ENCODE measurements around the gene C1orf21.

C1orf21 gene

DNA sequence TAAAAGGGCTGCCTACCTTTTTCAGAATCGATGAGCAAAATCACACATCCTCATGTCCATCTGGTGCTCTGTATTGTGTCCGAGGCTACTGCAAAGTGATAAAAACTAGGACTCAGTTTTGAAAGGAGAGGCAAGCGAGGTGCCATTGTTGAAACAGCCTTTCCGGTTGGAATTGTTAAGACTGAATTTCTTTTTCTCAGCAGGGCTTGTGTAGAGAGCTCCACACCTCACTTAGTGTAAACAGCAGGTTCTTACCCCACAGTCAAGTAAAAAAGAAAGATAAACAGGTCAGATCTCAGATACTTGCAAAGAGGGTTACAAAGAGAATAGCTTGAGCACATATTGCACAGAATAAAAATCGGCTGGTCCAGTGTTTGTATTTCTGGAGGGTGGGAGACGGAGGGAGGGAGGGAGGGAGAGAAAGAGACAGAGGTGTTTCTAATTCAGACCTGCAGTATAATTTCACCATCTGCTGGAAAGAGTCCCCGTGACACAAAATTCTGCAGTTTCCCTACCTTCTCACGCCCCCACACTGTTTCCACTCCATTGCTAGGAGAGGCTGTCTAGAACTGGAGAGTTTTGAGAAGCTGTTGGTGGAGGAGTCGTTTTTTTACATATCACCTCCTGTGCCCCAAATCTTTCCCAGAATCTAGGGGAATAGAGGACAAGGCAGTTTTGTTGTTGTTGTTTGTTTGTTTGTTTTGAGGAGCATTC, 285.3 kb downstream of the C1orf21 start:
- DNase-seq: no peak

- no peak for DNase-seq
Measured at GRCh38 chr1:184673305-184673704, 286.5 kb downstream of the C1orf21 start.

GRCh38 chr1:184677344-184677743, 290.5 kb downstream of the C1orf21 start:
- no peak for DNase-seq
